ENCODE measurements around the gene JAG1.

- TF ChIP-seq, protein P1, sequence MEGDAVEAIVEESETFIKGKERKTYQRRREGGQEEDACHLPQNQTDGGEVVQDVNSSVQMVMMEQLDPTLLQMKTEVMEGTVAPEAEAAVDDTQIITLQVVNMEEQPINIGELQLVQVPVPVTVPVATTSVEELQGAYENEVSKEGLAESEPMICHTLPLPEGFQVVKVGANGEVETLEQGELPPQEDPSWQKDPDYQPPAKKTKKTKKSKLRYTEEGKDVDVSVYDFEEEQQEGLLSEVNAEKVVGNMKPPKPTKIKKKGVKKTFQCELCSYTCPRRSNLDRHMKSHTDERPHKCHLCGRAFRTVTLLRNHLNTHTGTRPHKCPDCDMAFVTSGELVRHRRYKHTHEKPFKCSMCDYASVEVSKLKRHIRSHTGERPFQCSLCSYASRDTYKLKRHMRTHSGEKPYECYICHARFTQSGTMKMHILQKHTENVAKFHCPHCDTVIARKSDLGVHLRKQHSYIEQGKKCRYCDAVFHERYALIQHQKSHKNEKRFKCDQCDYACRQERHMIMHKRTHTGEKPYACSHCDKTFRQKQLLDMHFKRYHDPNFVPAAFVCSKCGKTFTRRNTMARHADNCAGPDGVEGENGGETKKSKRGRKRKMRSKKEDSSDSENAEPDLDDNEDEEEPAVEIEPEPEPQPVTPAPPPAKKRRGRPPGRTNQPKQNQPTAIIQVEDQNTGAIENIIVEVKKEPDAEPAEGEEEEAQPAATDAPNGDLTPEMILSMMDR (IDR thresholded peaks at IDR 0.05; ENCODE audit: poor library complexity, severe bottlenecking): no peak
- no peak for TF ChIP-seq RAD21 (conservative IDR thresholded peaks at IDR 0.05)
- no peak for TF ChIP-seq EZH2 (IDR thresholded peaks at IDR 0.05; ENCODE audit: borderline replicate concordance, insufficient read depth, low read length, poor library complexity, severe bottlenecking)
- no peak for TF ChIP-seq POLR2AphosphoS5 (IDR thresholded peaks at IDR 0.05)
- no peak for TF ChIP-seq EP300 (conservative IDR thresholded peaks at IDR 0.05; ENCODE audit: poor library complexity, severe bottlenecking)
- TF ChIP-seq REST (IDR thresholded peaks at IDR 0.05; ENCODE audit: borderline replicate concordance): no peak
- TF ChIP-seq TAF1 (IDR thresholded peaks at IDR 0.05; ENCODE audit: low read depth): no peak
Observed at GRCh38 chr20:10669843-10670446, 3.9 kb downstream of the JAG1 start.

Measured in neural cell (in vitro differentiated cells).